Measurements from ENCODE around the gene TRAPPC8.
"Not testable (repeated sequence)": the region's sequence is repeated elsewhere in the genome, so short reads cannot be mapped to it uniquely, and the experiment has no call there.

TRAPPC8 gene

GRCh38 chr18:31840499-31840898 is 102.4 kb downstream of the TRAPPC8 start:
- no peak for DNase-seq

- no peak for DNase-seq
Observed at GRCh38 chr18:31837879-31838278, 105.0 kb downstream of the TRAPPC8 start.

DNA sequence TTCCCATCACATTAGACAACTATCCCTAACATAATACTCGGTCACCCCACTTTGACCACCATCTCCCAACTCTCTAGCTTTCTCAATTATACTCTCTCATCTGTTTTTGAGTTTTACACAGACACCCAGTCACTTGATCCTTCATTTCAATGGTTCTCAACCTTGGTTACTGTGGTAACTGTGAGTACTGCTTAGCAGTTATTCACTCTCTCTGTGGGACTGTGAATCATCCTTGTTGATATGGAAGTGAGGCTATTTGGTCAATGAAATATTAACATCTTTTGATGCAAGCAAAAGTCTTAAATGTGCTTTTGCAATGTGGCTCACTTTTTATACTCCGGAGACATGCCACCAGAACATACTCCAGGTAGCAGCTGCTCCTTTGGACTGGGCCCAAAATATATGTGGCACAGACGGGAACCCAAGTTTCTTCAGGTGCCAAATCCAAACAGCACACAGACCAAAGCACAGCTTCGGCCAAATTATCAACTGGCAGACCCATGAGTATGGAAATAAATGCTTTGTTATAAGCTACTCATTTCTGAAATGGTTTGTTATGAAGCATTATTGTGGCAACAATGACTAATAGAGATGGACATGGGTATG is 107.3 kb downstream of the TRAPPC8 start:
- no peak for DNase-seq

DNA sequence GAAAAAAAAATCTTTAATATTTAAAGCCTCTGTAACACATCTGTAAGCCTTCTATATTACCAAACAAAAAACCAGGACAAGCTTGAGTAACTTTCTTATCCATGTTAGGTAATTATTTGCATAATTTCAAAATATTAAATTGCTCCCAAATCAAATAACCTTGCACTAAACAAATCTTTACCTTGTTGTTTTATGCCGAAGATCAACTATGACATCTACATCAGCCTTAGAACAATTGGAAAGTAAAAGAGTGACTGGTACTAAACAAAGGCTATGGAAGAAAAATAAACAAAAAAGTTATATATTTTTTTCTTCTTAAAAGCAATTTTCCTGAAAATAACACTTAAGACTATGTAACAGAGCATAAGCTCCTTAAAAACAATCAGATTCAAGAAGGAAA is 111.0 kb downstream of the TRAPPC8 start:
- DNase-seq = no peak

DNA sequence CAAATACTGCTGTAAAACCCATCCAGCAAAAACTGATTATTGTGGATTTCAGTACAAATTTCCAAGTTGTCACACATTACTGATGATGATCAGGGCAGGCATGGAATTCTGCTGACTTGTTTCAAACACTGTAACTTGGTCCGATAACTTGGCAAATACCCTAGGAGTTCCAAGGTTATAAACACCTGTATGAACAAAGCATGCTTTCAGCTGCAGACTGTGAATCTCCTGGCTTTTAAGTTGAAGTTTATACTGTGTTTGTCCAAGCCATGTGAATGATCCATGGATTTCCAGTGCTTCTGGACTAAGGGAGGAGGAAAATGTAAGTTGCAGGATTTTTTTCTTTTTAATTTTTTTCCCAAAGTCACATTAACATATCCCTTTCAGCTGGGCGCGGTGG is 112.2 kb downstream of the TRAPPC8 start:
- no peak for DNase-seq

DNA sequence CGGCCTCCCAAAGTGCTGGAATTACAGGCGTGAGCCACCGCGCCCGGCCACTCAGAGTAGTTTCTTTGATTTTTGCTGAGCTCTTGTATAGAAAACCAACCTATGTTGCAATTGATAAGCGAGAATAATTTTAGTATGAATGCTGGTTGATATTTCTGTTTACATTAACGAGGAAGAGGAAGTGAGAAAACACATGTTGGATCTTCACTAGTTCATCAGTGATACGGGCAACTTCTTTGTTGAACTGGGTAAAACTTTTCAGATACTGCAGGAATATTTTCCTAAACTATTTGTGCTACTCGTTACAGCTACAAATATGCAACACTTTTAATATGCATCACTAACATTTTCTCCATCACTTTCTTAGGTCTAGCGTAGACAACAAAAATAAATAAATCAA is 114.3 kb downstream of the TRAPPC8 start:
- DNase-seq = no peak

DNA sequence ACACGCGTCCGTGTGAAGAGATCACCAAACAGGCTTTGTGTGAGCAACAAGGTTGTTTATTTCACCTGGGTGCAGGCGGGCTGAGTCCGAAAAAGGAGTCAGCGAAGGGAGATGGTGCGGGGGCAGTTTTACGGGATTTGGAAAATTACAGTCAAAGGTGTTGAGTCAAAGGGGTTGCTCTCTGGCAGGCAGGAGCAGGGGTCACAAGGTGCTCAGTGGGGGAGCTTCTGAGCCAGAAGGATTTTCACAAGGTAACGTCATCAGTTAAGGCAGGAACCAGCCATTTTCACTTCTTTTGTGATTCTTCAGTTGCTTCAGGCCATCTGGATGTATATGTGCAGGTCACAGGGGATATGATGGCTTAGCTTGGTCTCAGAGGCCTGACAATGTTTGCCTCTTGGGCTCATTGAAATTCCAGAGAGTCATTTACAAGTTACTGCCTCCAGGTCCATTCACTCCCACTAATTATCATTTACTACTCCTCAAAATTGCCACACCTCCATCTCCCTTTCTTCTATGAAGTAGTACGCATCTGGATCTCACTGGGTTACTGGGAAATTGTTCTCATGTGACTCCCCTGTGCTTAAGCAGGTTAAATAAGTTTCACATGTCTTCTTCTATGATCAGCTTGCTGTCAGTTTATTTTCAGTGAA is 116.1 kb downstream of the TRAPPC8 start:
- not testable (repeated sequence) for DNase-seq

DNA sequence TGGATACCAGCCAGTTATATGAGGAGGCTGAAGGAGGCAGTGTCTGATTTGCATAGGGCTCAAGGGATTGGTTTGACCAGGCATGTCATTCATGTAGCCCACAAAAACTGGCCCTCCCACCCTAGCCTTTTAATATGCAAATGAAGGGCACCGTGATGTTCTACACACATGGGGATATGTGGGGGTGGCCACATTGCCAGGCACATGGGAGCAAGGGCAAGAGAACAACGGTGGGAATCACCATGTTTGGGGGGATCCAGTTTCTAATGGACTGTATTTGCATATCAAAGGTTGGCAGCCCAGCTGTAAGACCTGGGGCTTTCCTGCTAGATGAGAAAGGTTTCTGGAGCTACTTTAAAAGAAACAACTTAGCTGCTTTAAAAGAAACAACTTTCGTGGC is 117.2 kb downstream of the TRAPPC8 start:
- DNase-seq = no peak

DNA sequence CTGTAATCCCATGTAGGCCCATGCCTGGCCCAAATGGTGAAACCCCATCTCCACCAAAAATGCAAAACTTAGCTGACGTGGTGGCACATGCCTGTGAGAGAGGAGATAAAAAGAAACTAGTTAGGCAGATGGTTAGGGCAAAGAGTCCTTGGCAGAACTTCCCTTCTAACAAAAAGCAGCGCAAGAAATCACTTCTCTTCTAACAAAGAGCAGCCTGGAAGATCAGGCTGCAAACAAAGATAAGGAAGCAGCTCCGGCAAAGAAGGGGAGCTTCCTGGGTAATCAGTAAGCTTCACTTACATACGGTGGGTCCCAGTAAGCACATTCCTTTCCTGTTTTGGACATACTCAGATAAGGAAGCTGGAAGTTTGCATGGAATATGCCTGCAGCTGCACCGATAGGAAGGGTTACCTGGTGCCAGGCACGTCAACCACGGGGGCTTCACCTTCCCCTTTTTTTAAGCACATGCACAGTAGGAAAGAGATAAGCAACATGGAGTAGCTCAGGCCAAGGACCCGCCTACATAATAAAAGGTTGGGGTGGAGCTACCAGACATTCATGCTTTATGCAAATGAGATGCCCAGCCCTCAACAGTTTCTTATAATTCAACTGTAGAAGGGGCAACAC is 121.3 kb downstream of the TRAPPC8 start:
- DNase-seq = no peak

GRCh38 chr18:31819925-31820229 is 123.1 kb downstream of the TRAPPC8 start:
- no peak for DNase-seq

DNA sequence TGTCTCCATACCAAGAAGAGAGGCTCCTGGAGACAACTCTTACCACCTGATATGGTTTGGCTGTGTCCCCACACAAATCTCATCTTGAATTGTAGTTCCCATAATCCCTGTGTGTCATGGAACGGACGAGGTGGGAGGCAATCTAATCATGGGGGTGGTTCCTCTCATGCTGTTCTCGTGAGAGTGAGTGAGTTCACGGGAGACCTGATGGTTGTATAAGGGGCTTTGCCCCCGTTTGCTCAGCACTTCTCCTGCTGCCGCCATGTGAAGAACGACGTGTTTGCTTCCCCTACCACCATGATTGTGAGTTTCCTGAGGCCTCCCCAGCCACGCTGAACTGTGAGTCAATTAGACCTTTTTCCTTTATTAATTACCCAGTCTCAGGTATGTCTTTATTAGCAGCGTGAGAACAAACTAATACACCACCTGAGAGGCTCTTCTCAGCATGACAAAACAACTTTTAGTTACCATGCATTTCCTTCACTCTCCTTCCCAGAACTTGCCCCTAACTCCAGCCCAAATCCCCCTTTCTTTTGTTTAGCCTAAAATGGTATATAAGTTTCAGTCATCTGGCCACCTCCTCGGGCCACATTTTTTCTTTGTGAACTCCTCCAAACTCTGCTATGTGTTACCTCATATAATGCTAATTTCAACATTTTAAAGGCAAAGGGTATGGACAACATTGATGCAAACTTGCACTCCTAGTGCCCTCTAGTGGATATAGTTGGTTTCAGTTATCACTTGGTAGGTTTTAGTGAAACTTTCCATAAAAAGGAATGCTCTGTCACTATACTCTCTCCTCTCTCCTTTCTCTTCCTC is 123.6 kb downstream of the TRAPPC8 start:
- no peak for DNase-seq

GRCh38 chr18:31814132-31814531 is 128.8 kb downstream of the TRAPPC8 start:
- DNase-seq = no peak

DNA sequence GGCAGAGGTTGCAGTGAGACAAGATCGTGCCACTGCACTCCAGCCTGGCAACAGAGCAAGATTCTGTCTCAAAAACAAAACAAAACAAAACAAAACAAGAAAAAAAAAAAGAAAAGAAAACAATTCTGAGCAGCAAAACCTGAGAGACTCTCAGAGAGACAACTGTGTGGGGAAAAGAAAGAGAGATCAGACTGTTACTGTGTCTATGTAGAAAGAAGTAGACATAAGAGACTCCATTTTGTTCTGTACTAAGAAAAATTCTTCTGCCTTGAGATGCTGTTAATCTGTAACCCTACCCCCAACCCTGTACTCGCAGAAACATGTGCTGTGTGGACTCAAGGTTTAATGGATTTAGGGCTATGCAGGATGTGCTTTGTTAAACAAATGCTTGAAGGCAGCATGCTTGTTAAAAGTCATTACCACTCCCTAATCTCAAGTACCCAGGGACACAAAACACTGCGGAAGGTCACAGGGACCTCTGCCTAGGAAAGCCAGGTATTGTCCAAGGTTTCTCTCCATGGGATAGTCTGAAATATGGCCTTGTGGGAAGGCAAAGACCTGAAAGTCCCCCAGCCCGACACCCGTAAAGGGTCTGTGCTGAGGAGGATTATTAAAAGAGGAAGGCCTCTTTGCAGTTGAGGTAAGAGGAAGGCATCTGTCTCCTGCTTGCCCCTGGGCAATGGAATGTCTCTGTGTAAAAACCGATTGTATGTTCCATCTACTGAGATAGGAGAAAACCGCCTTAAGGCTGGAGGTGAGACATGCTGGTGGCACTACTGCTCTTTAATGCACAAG is 132.4 kb downstream of the TRAPPC8 start:
- DNase-seq = peak; percentile 4

- not testable (repeated sequence) for DNase-seq
Observed at GRCh38 chr18:31809049-31809448, 133.9 kb downstream of the TRAPPC8 start.

DNA sequence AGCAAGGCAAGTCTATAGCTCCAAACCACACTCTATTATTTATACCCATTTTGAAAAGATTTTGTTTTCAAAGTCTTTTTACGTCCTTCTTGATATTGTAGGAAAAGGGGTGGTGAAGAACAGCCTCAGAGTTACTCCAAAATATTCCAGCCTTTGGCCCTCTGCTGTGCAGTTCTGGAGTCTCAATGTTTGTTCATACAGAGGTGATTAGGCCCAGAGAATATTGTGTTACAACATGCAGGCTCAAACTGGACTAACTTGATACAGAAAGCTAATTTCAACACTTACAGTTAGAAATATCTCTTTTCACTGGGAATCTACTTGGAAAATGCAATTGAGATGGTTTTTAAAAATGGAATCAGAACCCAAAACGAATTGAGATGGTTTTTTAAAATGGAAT is 141.8 kb downstream of the TRAPPC8 start:
- DNase-seq = no peak

DNA sequence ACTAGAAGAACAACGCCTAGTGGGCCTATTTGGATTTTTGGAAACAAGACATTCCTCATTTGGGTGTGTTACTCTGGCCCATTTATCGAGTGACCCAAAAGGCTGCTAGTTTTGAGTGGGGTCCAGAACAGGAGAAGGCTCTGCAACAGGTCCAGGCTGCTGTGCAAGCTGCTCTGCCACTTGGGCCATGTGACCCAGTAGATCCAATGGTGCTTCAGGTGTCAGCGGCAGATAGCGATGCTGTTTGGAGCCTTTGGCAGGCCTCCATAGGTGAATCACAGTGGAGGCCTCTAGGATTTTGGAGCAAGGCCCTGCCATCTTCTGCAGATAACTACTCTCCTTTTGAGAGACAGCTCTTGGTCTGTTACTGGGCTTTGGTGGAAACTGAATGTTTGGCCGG is 143.7 kb downstream of the TRAPPC8 start:
- DNase-seq = not testable (repeated sequence)

- DNase-seq = no peak
Observed at GRCh38 chr18:31798399-31798798, 144.5 kb downstream of the TRAPPC8 start.

GRCh38 chr18:31795747-31796146 is 147.2 kb downstream of the TRAPPC8 start:
- no peak for DNase-seq

DNA sequence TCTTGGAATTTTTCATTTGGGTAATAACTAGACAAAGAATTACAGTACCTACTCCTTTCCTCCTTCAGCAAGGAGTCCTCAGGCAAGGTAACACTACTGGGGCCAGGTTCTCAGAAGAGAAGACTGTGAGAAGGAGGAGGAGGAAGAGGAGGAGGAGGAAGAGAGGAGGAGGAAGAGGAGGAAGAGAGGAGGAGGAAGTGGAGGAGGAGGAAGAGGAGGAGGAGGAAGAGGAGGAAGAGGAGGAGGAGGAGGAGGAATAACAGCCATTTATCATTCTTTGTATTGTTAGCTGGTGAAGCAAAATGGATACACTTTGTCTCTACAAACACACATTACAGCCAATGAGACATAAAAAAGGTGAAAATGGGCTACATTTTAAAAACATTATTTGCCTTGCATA is 149.4 kb downstream of the TRAPPC8 start:
- DNase-seq = no peak

DNA sequence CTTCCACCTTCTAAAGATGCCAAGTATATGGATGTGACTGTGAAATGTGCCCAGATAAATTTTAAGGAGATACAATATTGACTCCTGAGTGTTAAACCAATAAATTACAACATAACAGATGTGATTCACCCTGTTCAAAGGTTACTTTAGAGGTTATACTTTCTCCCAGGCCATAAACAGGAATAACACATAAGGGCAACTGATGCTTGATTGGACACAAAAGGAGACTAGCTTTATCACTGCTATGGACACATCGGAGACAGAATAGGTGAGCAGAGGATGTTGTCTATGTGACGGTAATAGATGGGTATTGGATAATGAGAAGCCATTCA is 150.4 kb downstream of the TRAPPC8 start:
- DNase-seq = no peak

GRCh38 chr18:31791817-31792579 is 150.9 kb downstream of the TRAPPC8 start:
- no peak for DNase-seq

DNA sequence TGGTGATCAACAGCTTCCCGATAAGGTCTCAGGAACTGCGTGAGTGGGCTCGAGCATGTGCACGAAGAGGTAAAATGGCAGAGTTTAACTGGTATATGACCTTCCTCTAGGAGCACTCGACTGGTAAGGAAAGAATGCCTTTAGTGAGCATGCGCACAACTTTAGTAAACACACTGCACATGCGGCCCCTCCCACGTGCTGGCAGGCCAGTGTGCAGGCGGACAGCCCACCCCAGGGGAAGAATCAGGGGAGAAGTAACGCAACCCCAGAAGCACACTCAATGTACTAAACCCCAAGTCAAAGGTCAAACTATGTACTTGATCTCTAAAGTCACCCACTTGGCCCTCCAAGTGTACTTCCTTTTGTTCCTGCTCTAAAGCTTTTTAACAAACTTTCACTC is 153.5 kb downstream of the TRAPPC8 start:
- no peak for DNase-seq
